IMR-90 (cell line): Measurements from ENCODE around the gene SRRM4. TPM values are rescaled to one million over a fixed set of nuclear protein-coding genes. Genes with fewer than 3 reads are reported as not detected.

Source experiments
- ATAC-seq: fragments of 200-7000 bp; cut with Tn5 transposase; 2 replicates; pipeline ENCODE4 v1.9.1; 2020; ENCODE audit warnings: low read depth, mild to moderate bottlenecking, moderate library complexity
- BruUV-seq: library from RNA; stranded (reverse); fragments of 400-500 nt; replicated peaks from 2 replicates; lab custom pipeline; 2021; lab: Mats Ljungman, UMichigan
- CTCF ChIA-PET: fragments of 300-600 bp; formaldehyde crosslinking; extraction: SDS; loops from one replicate; lab custom pipeline; 2021; ENCODE audit warnings: antibody characterized with exemption; lab: Yijun Ruan, JAX
- POLR2A ChIA-PET: fragments of 300-600 bp; sonication (Branson Sonifier 250); formaldehyde crosslinking; loops from one replicate; lab custom pipeline; 2022; ENCODE audit warnings: antibody characterized with exemption; ENCODE audit not compliant: unreplicated experiment; lab: Charles Lee
- DNase-seq: peaks from one replicate; pipeline ENCODE4 v3.0.0; 2013
- H2AFZ ChIP-seq: replicated peaks from 2 replicates; pipeline ENCODE3; 2013; ENCODE audit warnings: low read length, mild to moderate bottlenecking; ENCODE audit not compliant: poor library complexity
- H2AK5ac ChIP-seq: 2 replicates; pipeline ENCODE4 v1.6.1; 2013; ENCODE audit warnings: low read depth, low read length, inconsistent platforms
- H2AK9ac ChIP-seq: replicated peaks from 2 replicates; pipeline ENCODE3; 2013; ENCODE audit warnings: mild to moderate bottlenecking, low read depth, low read length, moderate library complexity; ENCODE audit not compliant: poor library complexity
- H2BK120ac ChIP-seq: 2 replicates; pipeline ENCODE4 v1.6.1; 2013; ENCODE audit warnings: low read depth, low read length, inconsistent platforms
- H2BK15ac ChIP-seq: 3 replicates; pipeline ENCODE4 v1.6.1; 2013; ENCODE audit warnings: low read depth, low read length, inconsistent platforms
- H2BK20ac ChIP-seq: 2 replicates; pipeline ENCODE4 v1.6.1; 2013; ENCODE audit warnings: low read depth, mild to moderate bottlenecking, inconsistent platforms, low read length, moderate library complexity
- H2BK5ac ChIP-seq: 2 replicates; pipeline ENCODE4 v1.6.1; 2013; ENCODE audit warnings: mild to moderate bottlenecking, low read depth, low read length, inconsistent platforms; ENCODE audit not compliant: poor library complexity, severe bottlenecking
- H3K14ac ChIP-seq: replicated peaks from 2 replicates; pipeline ENCODE4 v1.6.1; 2013; ENCODE audit warnings: low read depth, low read length, inconsistent platforms
- H3K18ac ChIP-seq: 2 replicates; pipeline ENCODE4 v1.6.1; 2013; ENCODE audit warnings: low read depth, low read length, control low read depth
- H3K23ac ChIP-seq: 2 replicates; pipeline ENCODE4 v1.6.1; 2013; ENCODE audit warnings: low read depth, low read length, inconsistent platforms
- H3K27ac ChIP-seq: 2 replicates; pipeline ENCODE4 v1.5.1; 2013; ENCODE audit warnings: mild to moderate bottlenecking, control low read depth, low read length; ENCODE audit not compliant: insufficient read depth
- H3K27me3 ChIP-seq: 2 replicates; pipeline ENCODE4 v1.6.1; 2013; ENCODE audit warnings: low read length; ENCODE audit not compliant: control insufficient read depth, insufficient read depth
- H3K36me3 ChIP-seq: 2 replicates; pipeline ENCODE4 v1.6.1; 2013; ENCODE audit warnings: low read length, mixed read lengths; ENCODE audit not compliant: control insufficient read depth, insufficient read depth
- H3K4ac ChIP-seq: 2 replicates; pipeline ENCODE4 v1.6.1; 2013; ENCODE audit warnings: low read depth, low read length, inconsistent platforms
- H3K4me1 ChIP-seq: 2 replicates; pipeline ENCODE4 v1.6.1; 2013; ENCODE audit warnings: low read length, mixed read lengths; ENCODE audit not compliant: control insufficient read depth, insufficient read depth
- H3K4me2 ChIP-seq: 2 replicates; pipeline ENCODE4 v1.6.1; 2013; ENCODE audit warnings: low read depth, mild to moderate bottlenecking, control low read depth, low read length, moderate library complexity
- H3K4me3 ChIP-seq: 2 replicates; pipeline ENCODE4 v1.5.1; 2013; ENCODE audit warnings: low read depth, mild to moderate bottlenecking, control low read depth, low read length, moderate library complexity; ENCODE audit not compliant: insufficient read depth
- H3K56ac ChIP-seq: 2 replicates; pipeline ENCODE4 v1.6.1; 2013; ENCODE audit warnings: low read length, inconsistent platforms; ENCODE audit not compliant: insufficient read depth; ENCODE audit errors: extremely low read depth
- H3K79me1 ChIP-seq, 2 experiments: 2 replicates each; pipeline ENCODE4 v1.6.1; 2013; ENCODE audit warnings: low read length in 2 of 2, inconsistent platforms in 1 of 2, low read depth in 1 of 2
- H3K9ac ChIP-seq: 2 replicates; pipeline ENCODE4 v1.6.1; 2013; ENCODE audit warnings: low read depth, low read length, control low read depth
- H3K9me1 ChIP-seq: 2 replicates; pipeline ENCODE4 v1.6.1; 2013; ENCODE audit warnings: low read length, inconsistent platforms; ENCODE audit not compliant: insufficient read depth
- H3K9me3 ChIP-seq: 2 replicates; pipeline ENCODE4 v1.6.1; 2013; ENCODE audit warnings: low read length; ENCODE audit not compliant: control insufficient read depth, insufficient read depth
- H4K20me1 ChIP-seq: 2 replicates; pipeline ENCODE4 v1.6.1; 2013; ENCODE audit warnings: low read length, inconsistent platforms; ENCODE audit not compliant: insufficient read depth
- H4K5ac ChIP-seq: 2 replicates; pipeline ENCODE4 v1.6.1; 2013; ENCODE audit warnings: mild to moderate bottlenecking, low read depth, low read length, control low read depth
- H4K8ac ChIP-seq, 2 experiments: 2 replicates each; pipeline ENCODE4 v1.6.1; 2013; ENCODE audit warnings: low read depth in 2 of 2, low read length in 2 of 2, control low read depth in 1 of 2, inconsistent platforms in 1 of 2
- H4K91ac ChIP-seq: 2 replicates; pipeline ENCODE4 v1.6.1; 2013; ENCODE audit warnings: low read depth, low read length, inconsistent platforms; ENCODE audit not compliant: insufficient read depth
- NFE2L2 ChIP-seq: fragments of 150-350 bp; IDR thresholded peaks from 2 replicates; pipeline ENCODE4 v1.6.1; 2016; ENCODE audit warnings: low read depth, mild to moderate bottlenecking, low read length
- RFX5 ChIP-seq: IDR thresholded peaks from 2 replicates; pipeline ENCODE4 v1.8.0; 2012; ENCODE audit warnings: low read depth, mild to moderate bottlenecking, low read length, moderate library complexity
- WGBS, 2 experiments: methylation state at CpG; one replicate each; pipeline versions ENCODE4 v1.1.5 to v1.1.7; 2013; ENCODE audit warnings: missing lambda C conversion rate in 2 of 2; ENCODE audit not compliant: insufficient read length in 1 of 2; ENCODE audit errors: extremely low coverage in 2 of 2; 5-methylcytosine and 5-hydroxymethylcytosine counted together
- dilution Hi-C: fragments of 300-500 bp; cut with HindIII; formaldehyde crosslinking; loops from one replicate; pipeline ENCODE4 v1.14.3; 2018; ENCODE audit warnings: low sequenced_read_pairs; ENCODE audit not compliant: unreplicated experiment
- in situ Hi-C: fragments of 300-500 bp; cut with MboI; formaldehyde crosslinking; loops from 3 replicates; pipeline ENCODE4 v1.14.3; 2019; ENCODE audit warnings: low sequenced_read_pairs, inconsistent platforms, mixed read lengths
- intact Hi-C: fragments of 100-400 bp; cut with micrococcal nuclease; formaldehyde crosslinking; loops from 2 replicates; pipeline ENCODE4 v1.10.0; 2022
- polyA plus RNA-seq, 3 experiments: library from polyadenylated mRNA; depleted of rRNA; stranded (reverse); fragments of >200 nt; gene quantifications; 2 replicates each; pipeline ENCODE4 v1.2.3, GENCODE V29; 2012; ENCODE audit warnings: low replicate concordance in 1 of 3
- total RNA-seq: library from RNA; depleted of rRNA; stranded (reverse); fragments of >200 nt; gene quantifications from 2 replicates; pipeline ENCODE4 v1.2.3, GENCODE V29; 2012

Gene SRRM4
- total and polyA plus RNA-seq, 2 of the 4 experiments (the other 2 are of a cell fraction): not detected

DNA sequence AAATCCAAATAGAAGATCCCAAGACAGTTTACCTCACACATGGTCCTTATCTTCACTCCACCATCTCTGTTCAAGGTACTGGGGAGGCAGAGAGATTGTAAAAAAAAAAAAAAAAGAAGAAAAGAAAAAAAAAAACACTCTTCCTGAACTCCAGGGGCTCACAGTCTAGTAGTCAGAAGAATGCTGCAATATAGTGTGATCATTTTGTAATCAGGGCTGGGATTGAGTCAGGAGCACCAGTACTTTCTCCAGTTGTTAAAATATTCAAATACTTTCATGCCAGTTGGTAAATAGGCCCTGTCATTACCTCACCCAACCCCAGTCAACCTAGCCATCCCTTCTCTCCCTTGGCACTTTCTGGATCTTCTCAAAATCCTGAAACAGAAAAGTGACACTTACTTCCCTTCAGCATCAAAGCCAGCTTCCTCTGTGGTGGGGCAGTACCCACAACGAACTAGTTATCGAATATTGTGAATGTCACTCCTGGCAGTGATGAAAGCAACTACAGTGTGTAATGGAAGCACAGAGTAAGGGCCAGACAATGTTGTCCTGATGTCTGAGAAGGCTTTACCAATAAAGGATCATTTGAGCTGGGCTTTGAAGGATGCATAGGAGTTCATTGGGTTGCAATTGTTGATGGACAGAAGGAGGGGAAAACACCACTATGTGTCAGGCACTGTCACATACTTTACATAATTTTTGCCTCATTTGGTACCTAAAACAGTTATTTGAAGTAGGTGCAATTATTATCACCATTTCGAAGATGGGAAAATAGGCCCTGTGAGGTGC, 153.1 kb downstream of the SRRM4 start:
- in situ Hi-C loops: no loop called here
- H3K4me2 ChIP-seq: no peak overlapping the region
- no peak overlapping the region for H3K4ac ChIP-seq
- no peak overlapping the region for H3K23ac ChIP-seq
- no peak overlapping the region for H2BK15ac ChIP-seq
- H2AK5ac ChIP-seq: no peak overlapping the region
- no CpG with 5 or more reads among the region's 3 CpGs for WGBS, 2 experiments
- no peak overlapping the region for H4K91ac ChIP-seq
- H4K8ac ChIP-seq: no peak overlapping the region
- POLR2A ChIA-PET: no interaction called here
- peaks cover 4% of the 10 kb centered on the region for H3K9me3 ChIP-seq
- H4K20me1 ChIP-seq: no peaks in the 10 kb centered on the region
- no peak overlapping the region for H3K27ac ChIP-seq
- dilution Hi-C loops: no loop called here
- no peak overlapping the region for H2BK5ac ChIP-seq
- H3K4me1 ChIP-seq: no peaks in the 10 kb centered on the region
- H3K9ac ChIP-seq: no peak overlapping the region
- no peak overlapping the region for H3K18ac ChIP-seq
- no peaks in the 10 kb centered on the region for H3K36me3 ChIP-seq
- CTCF ChIA-PET: no interaction called here
- no peak overlapping the region for H2AK9ac ChIP-seq
- BruUV-seq: no TSS peak
- H3K4me3 ChIP-seq: no peak overlapping the region
- no peak overlapping the region for H2AFZ ChIP-seq
- H3K79me1 ChIP-seq: no peaks in the 10 kb centered on the region
- no peak overlapping the region for H3K14ac ChIP-seq
- H2BK120ac ChIP-seq: no peak overlapping the region
- intact Hi-C loops: no loop called here
- no peak overlapping the region for H4K5ac ChIP-seq
- H3K9me1 ChIP-seq: no peaks in the 10 kb centered on the region
- TF ChIP-seq NFE2L2 (no peak), RFX5 (no peak)
- no peak overlapping the region for H3K56ac ChIP-seq
- no peak overlapping the region for H2BK20ac ChIP-seq
- ATAC-seq: no peak
- no peak for DNase-seq
- no peaks in the 10 kb centered on the region for H3K27me3 ChIP-seq
